H1 (cell line): Measurements from ENCODE around the gene TFR2. TPM values are rescaled to one million over a fixed set of nuclear protein-coding genes. Genes with fewer than 3 reads are reported as not detected.

Source experiments
- CTCF ChIA-PET: fragments of 300-600 bp; sonication (Branson Sonifier 250); formaldehyde crosslinking; loops from one replicate; lab custom pipeline; 2021; ENCODE audit not compliant: partially characterized antibody; lab: Charles Lee
- POLR2A ChIA-PET: fragments of 300-600 bp; sonication (Branson Sonifier 250); formaldehyde crosslinking; loops from one replicate; lab custom pipeline; 2021; ENCODE audit warnings: inconsistent platforms; ENCODE audit not compliant: partially characterized antibody; lab: Charles Lee
- DNase-seq, 2 experiments: peaks; one replicate each; pipeline versions ENCODE4 v3.0.0 to v3.0.0-alpha.2; 2010 to 2022; ENCODE audit warnings: low spot score in 2 of 2, low read depth in 1 of 2, mixed read lengths in 1 of 2
- FAIRE-seq: peaks from 2 replicates; lab custom pipeline; 2011; peaks lifted over from hg19 to GRCh38; lab: Jason Lieb, UNC
- H2AFZ ChIP-seq: 2 replicates; pipeline ENCODE4 v1.8.1; 2012; ENCODE audit warnings: low read length, inconsistent platforms
- H2AK5ac ChIP-seq: 2 replicates; pipeline ENCODE4 v1.6.1; 2013; ENCODE audit warnings: low read depth, low read length
- H2BK120ac ChIP-seq: replicated peaks from 2 replicates; pipeline ENCODE3; 2013; ENCODE audit warnings: low read depth, low read length, inconsistent platforms
- H2BK12ac ChIP-seq: 2 replicates; pipeline ENCODE4 v1.6.1; 2013; ENCODE audit warnings: low read depth, low read length
- H2BK15ac ChIP-seq: 2 replicates; pipeline ENCODE4 v1.6.1; 2013; ENCODE audit warnings: low read length
- H2BK20ac ChIP-seq: 2 replicates; pipeline ENCODE4 v1.6.1; 2013; ENCODE audit warnings: low read length
- H2BK5ac ChIP-seq: 2 replicates; pipeline ENCODE4 v1.6.1; 2013; ENCODE audit warnings: low read depth, low read length
- H3K14ac ChIP-seq: 2 replicates; pipeline ENCODE4 v1.6.1; 2013; ENCODE audit warnings: inconsistent platforms; ENCODE audit not compliant: insufficient read length
- H3K18ac ChIP-seq: 2 replicates; pipeline ENCODE4 v1.6.1; 2013; ENCODE audit warnings: low read length; ENCODE audit errors: extremely low read depth
- H3K23ac ChIP-seq: 2 replicates; pipeline ENCODE4 v1.6.1; 2013; ENCODE audit warnings: inconsistent platforms; ENCODE audit not compliant: insufficient read length
- H3K23me2 ChIP-seq: 2 replicates; pipeline ENCODE4 v1.6.1; 2013; ENCODE audit warnings: low read depth, low read length
- H3K27ac ChIP-seq: 2 replicates; pipeline ENCODE4 v1.6.1; 2011; ENCODE audit warnings: low read depth, low read length, inconsistent platforms
- H3K27me3 ChIP-seq, 4 experiments: replicated peaks in 1 of 4; 1 replicate in 1 of 4; 2 replicates in 3 of 4; pipeline versions ENCODE4 v1.6.1 to v1.8.1; 2011 to 2013; ENCODE audit warnings: low read length in 3 of 4, mild to moderate bottlenecking in 3 of 4, inconsistent platforms in 2 of 4, mixed read lengths in 2 of 4, moderate library complexity in 1 of 4; ENCODE audit not compliant: control insufficient read depth in 3 of 4, insufficient read depth in 3 of 4; ENCODE audit errors: extremely low read depth in 1 of 4
- H3K36me3 ChIP-seq, 4 experiments: 2 replicates each; pipeline versions ENCODE4 v1.6.1 to v1.8.1; 2011 to 2013; ENCODE audit warnings: mild to moderate bottlenecking in 4 of 4, low read length in 3 of 4, moderate library complexity in 2 of 4, control low read depth in 1 of 4, inconsistent platforms in 1 of 4; ENCODE audit not compliant: insufficient read depth in 4 of 4, control insufficient read depth in 2 of 4
- H3K4ac ChIP-seq: replicated peaks from 2 replicates; pipeline ENCODE3; 2013; ENCODE audit warnings: low read length, low read depth, mixed read lengths, inconsistent platforms; ENCODE audit not compliant: insufficient read length
- H3K4me1 ChIP-seq, 4 experiments: replicated peaks in 1 of 4; 1 replicate in 1 of 4; 2 replicates in 3 of 4; pipeline versions ENCODE4 v1.6.1 to v1.8.1; 2011 to 2013; ENCODE audit warnings: low read length in 3 of 4, inconsistent platforms in 2 of 4, mixed read lengths in 1 of 4; ENCODE audit not compliant: insufficient read depth in 4 of 4, control insufficient read depth in 3 of 4
- H3K4me2 ChIP-seq, 2 experiments: 2 replicates each; pipeline versions ENCODE4 v1.6.1 to v1.8.1; 2011 to 2013; ENCODE audit warnings: low read depth in 2 of 2, low read length in 2 of 2, control low read depth in 1 of 2, inconsistent platforms in 1 of 2, mild to moderate bottlenecking in 1 of 2; ENCODE audit not compliant: insufficient read depth in 1 of 2
- H3K4me3 ChIP-seq, 4 experiments: fragments of 200-600, 300-600 bp in 1 of 4; sonication (generic), shearing (Covaris generic), sonication (Bioruptor Twin) in 1 of 4; 2 replicates each; pipeline versions ENCODE4 v1.5.1 to v1.8.1; 2011 to 2016; ENCODE audit warnings: low read length in 4 of 4, low read depth in 3 of 4, control low read depth in 2 of 4, inconsistent platforms in 2 of 4, mild to moderate bottlenecking in 2 of 4, mixed read lengths in 1 of 4, moderate library complexity in 1 of 4; ENCODE audit not compliant: insufficient read depth in 2 of 4; ENCODE audit errors: extremely low read depth in 1 of 4
- H3K56ac ChIP-seq: replicated peaks from 2 replicates; pipeline ENCODE3; 2013; ENCODE audit warnings: low read depth, mild to moderate bottlenecking, mixed read lengths, low read length, inconsistent platforms; ENCODE audit not compliant: insufficient read length
- H3K79me1 ChIP-seq: 2 replicates; pipeline ENCODE4 v1.6.1; 2013; ENCODE audit warnings: low read depth, low read length, control low read depth
- H3K79me2 ChIP-seq, 2 experiments: 2 replicates each; pipeline versions ENCODE4 v1.6.1 to v1.8.1; 2012 to 2013; ENCODE audit warnings: low read length in 2 of 2, mild to moderate bottlenecking in 2 of 2, inconsistent platforms in 1 of 2; ENCODE audit not compliant: insufficient read depth in 2 of 2, control insufficient read depth in 1 of 2
- H3K9ac ChIP-seq, 4 experiments: replicated peaks in 1 of 4; 1 replicate in 1 of 4; 2 replicates in 3 of 4; pipeline versions ENCODE4 v1.6.1 to v1.8.1; 2011 to 2013; ENCODE audit warnings: low read depth in 3 of 4, low read length in 3 of 4, control low read depth in 2 of 4, mild to moderate bottlenecking in 2 of 4, moderate library complexity in 2 of 4, inconsistent platforms in 1 of 4; ENCODE audit errors: extremely low read depth in 1 of 4
- H3K9me3 ChIP-seq, 2 experiments: 2 replicates each; pipeline versions ENCODE4 v1.6.1 to v1.8.1; 2012 to 2013; ENCODE audit warnings: mild to moderate bottlenecking in 2 of 2, moderate library complexity in 2 of 2, control low read depth in 1 of 2, inconsistent platforms in 1 of 2, low read depth in 1 of 2, low read length in 1 of 2, mixed read lengths in 1 of 2; ENCODE audit not compliant: insufficient read depth in 2 of 2
- H4K20me1 ChIP-seq, 2 experiments: replicated peaks in 1 of 2; 2 replicates each; pipeline versions ENCODE3 to v1.8.1; 2011 to 2013; ENCODE audit warnings: inconsistent platforms in 2 of 2, low read length in 2 of 2, mild to moderate bottlenecking in 1 of 2; ENCODE audit not compliant: insufficient read depth in 2 of 2, control insufficient read depth in 1 of 2
- H4K5ac ChIP-seq: 2 replicates; pipeline ENCODE4 v1.6.1; 2013; ENCODE audit warnings: low read length, low read depth, mixed read lengths, inconsistent platforms; ENCODE audit not compliant: insufficient read length
- H4K8ac ChIP-seq: 2 replicates; pipeline ENCODE4 v1.8.0; 2013; ENCODE audit warnings: mild to moderate bottlenecking, moderate library complexity, low read length, inconsistent platforms; ENCODE audit not compliant: insufficient read depth; ENCODE audit errors: extremely low read depth
- H4K91ac ChIP-seq: replicated peaks from 2 replicates; pipeline ENCODE3; 2013; ENCODE audit warnings: low read length, mixed read lengths, inconsistent platforms; ENCODE audit not compliant: insufficient read length
- BRCA1 ChIP-seq: IDR thresholded peaks from 2 replicates; pipeline ENCODE4 v1.6.1; 2012; ENCODE audit warnings: low read depth, low read length, improper control_type of control experiment
- CBX8 ChIP-seq: fragments of 300-800, 300-1000 bp; sonication (generic); IDR thresholded peaks from 2 replicates; pipeline ENCODE4 v1.7.1; 2016; ENCODE audit warnings: low read depth, low read length, borderline replicate concordance
- CHD2 ChIP-seq: IDR thresholded peaks from 2 replicates; pipeline ENCODE4 v1.6.1; 2012; ENCODE audit warnings: low read length, improper control_type of control experiment
- EZH2 ChIP-seq: fragments of 200-600 bp; sonication (generic); IDR thresholded peaks from 2 replicates; pipeline ENCODE4 v1.7.1; 2012; ENCODE audit warnings: low read depth, mild to moderate bottlenecking, moderate library complexity, low read length, inconsistent platforms; ENCODE audit not compliant: severe bottlenecking
- GABPA ChIP-seq: IDR thresholded peaks from 2 replicates; pipeline ENCODE4 v1.6.1; 2011; ENCODE audit warnings: mild to moderate bottlenecking, low read length, moderate library complexity, borderline replicate concordance; ENCODE audit not compliant: insufficient read depth
- HDAC2 ChIP-seq, 2 experiments: fragments of 300-600 bp in 1 of 2; sonication (generic) in 1 of 2; IDR thresholded peaks; 2 replicates each; pipeline ENCODE4 v1.6.1; 2011 to 2012; ENCODE audit warnings: low read depth in 2 of 2, low read length in 2 of 2, mild to moderate bottlenecking in 2 of 2, moderate library complexity in 2 of 2, borderline replicate concordance in 1 of 2, inconsistent platforms in 1 of 2
- NRF1 ChIP-seq: IDR thresholded peaks from 2 replicates; pipeline ENCODE4 v1.6.1; 2011; ENCODE audit warnings: mild to moderate bottlenecking, low read depth, low read length, improper control_type of control experiment
- SIN3A ChIP-seq, 2 experiments: IDR thresholded peaks in 1 of 2; conservative IDR thresholded peaks in 1 of 2; 2 replicates each; pipeline ENCODE4 v1.6.1; 2011 to 2012; ENCODE audit warnings: low read length in 2 of 2, improper control_type of control experiment in 1 of 2, low read depth in 1 of 2, mild to moderate bottlenecking in 1 of 2
- TCF12 ChIP-seq: IDR thresholded peaks from 2 replicates; pipeline ENCODE4 v1.6.1; 2011; ENCODE audit warnings: low read depth, mild to moderate bottlenecking, low read length
- YY1 ChIP-seq: IDR thresholded peaks from 2 replicates; pipeline ENCODE4 v1.6.1; 2011; ENCODE audit warnings: low read depth, mild to moderate bottlenecking, low read length
- ZNF274 ChIP-seq: IDR thresholded peaks from 2 replicates; pipeline ENCODE4 v1.7.0; 2012; ENCODE audit warnings: low read length, borderline replicate concordance; ENCODE audit errors: extremely low read depth
- WGBS, 2 experiments: shearing (Covaris generic) in 1 of 2; methylation state at CpG; one replicate each; pipeline versions ENCODE4 v1.1.6 to v1.1.7; 2013 to 2015; ENCODE audit warnings: low lambda C conversion rate in 2 of 2, mixed read lengths in 2 of 2, inconsistent platforms in 1 of 2, low coverage in 1 of 2, missing lambda C conversion rate in 1 of 2; ENCODE audit not compliant: insufficient replicate concordance in 2 of 2, insufficient coverage in 1 of 2, insufficient read length in 1 of 2; ENCODE audit errors: extremely low coverage in 1 of 2, missing lambda C conversion rate in 1 of 2; 5-methylcytosine and 5-hydroxymethylcytosine counted together
- polyA plus RNA-seq, 7 experiments: library from polyadenylated mRNA; depleted of rRNA in 3 of 7; stranded (reverse) in 5 of 7; unstranded in 2 of 7; fragments of >200 nt in 5 of 7; fragments of 200-250 nt in 2 of 7; gene quantifications; 1 replicate in 5 of 7; 2 replicates in 1 of 7; 4 replicates in 1 of 7; pipeline versions ENCODE4 v1.2.1 to v1.2.3, GENCODE V29; 2011 to 2013; ENCODE audit warnings: missing spikeins in 2 of 7, mixed read lengths in 2 of 7
- total RNA-seq: library from RNA; stranded (reverse); fragmentation: NEBNext Ultra II Directional; extraction: Animal tissue kit (Norgen Biotek cat#: 25700); gene quantifications from 2 replicates; pipeline ENCODE4 v1.2.1, GENCODE V29; 2021

Gene TFR2
- total and polyA plus RNA-seq, 2 of the 8 experiments (the other 6 are each of a cell fraction or from before 2014, with no cell fraction given): 4.6 to 5.7 TPM

DNA sequence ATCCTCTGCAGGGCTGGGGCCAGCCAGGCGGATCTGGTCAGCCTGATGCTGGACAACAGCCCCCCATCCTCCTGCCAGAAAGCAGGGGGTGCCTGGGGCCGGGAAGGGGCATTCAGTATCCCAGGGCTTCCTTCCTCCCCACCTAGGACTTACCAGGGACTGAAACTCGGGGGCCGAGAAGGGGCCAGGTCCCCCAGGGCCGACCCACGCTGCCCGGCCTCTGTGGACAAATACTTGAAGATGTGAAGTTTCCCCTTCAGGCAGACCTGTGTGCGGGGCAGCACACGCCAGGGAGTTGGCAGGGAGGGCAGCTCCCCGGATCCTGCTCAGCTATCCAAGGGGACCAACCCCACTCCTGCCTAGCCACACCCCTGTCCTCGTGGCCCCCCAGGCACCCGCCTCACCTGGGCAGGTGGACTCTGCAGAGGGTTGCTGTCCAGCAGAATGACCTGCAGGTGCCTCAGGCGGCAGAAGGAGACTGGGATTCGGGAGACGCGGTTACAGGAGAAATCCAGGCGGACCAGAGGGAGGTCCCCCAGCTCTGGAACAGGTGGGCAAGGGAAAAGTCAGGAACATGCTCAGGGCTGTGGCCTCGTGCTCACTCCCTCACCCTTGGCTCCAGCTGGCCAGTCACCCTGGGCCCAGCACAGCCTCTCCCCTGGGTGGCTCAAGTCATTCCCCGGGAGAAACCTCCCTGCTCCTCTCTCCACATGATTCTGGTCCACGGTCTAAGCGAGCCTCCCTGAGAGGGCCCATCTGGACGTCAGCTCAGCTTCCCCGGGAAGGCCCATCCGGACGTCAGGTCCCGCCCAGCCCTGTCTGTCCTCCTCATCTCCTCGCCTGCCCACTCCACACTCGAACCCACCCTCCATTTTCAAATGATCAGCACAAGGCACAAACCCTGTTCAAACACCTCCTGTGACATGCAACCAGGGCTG is 62.8 kb downstream of the TFR2 start:
- POLR2A ChIA-PET: interaction anchor here (0.6 to 1.2 kb wide), 4 partner anchors 11 to 581 kb away, joined by 3 read pairs; no protein-coding TSS in a partner anchor
- no peak overlapping the region for H2AFZ ChIP-seq
- CTCF ChIA-PET: interaction anchor here (0.6 to 3.8 kb wide), 9 partner anchors 8 to 146 kb away, joined by 3 to 16 read pairs (median 5); partner anchors contain the start of genes FBXO24, LRCH4 and MOSPD3
- TF ChIP-seq HDAC2 (IDR thresholded peaks at IDR 0.05; ENCODE audit: borderline replicate concordance in 1 of 2, low read depth in 2 of 2, low read length in 2 of 2): no peak
- no peak for TF ChIP-seq CHD2
- no peak for TF ChIP-seq BRCA1
- TF ChIP-seq ZNF274: no peak
- no peak for TF ChIP-seq GABPA
- no peak for TF ChIP-seq TCF12
- no peak for TF ChIP-seq EZH2
- no peak for TF ChIP-seq SIN3A (conservative IDR thresholded peaks at IDR 0.05 in 1 of 2, IDR thresholded peaks at IDR 0.05 in 1 of 2; ENCODE audit: low read depth in 1 of 2, low read length in 2 of 2)
- no peak for TF ChIP-seq YY1
- no peak for TF ChIP-seq NRF1
- no peak for TF ChIP-seq CBX8

More for the DNA sequence above, 62.8 kb downstream of the TFR2 start:
- H2BK5ac ChIP-seq: no peak overlapping the region
- DNase-seq: no peak
- H3K4ac ChIP-seq: no peak overlapping the region
- no peak overlapping the region for H2BK12ac ChIP-seq
- FAIRE-seq: no peak
- H2AK5ac ChIP-seq: no peak overlapping the region
- no peak overlapping the region for H3K4me3 ChIP-seq
- no peak overlapping the region for H3K23ac ChIP-seq
- peaks cover 0 to 9% (median 3%) of the 10 kb centered on the region in 4 experiments; a peak in 6 of 7 replicates for H3K4me1 ChIP-seq
- H4K8ac ChIP-seq: no peak overlapping the region
- no peak overlapping the region for H3K18ac ChIP-seq
- H3K14ac ChIP-seq: no peak overlapping the region
- peaks cover 7% of the 10 kb centered on the region for H3K23me2 ChIP-seq
- H4K5ac ChIP-seq: no peak overlapping the region
- peaks cover 7% of the 10 kb centered on the region for H3K79me1 ChIP-seq
- no peak overlapping the region for H3K56ac ChIP-seq
- H2BK120ac ChIP-seq: no peak overlapping the region
- no peak overlapping the region for H3K4me2 ChIP-seq
- peaks cover 2 to 19% of the 10 kb centered on the region in 2 experiments for H4K20me1 ChIP-seq
- H3K79me2 ChIP-seq: peaks cover 0 to 4% of the 10 kb centered on the region in 2 experiments; a peak in 1 of 4 replicates
- peaks cover 15 to 41% (median 37%) of the 10 kb centered on the region in 4 experiments for H3K36me3 ChIP-seq
- H3K9ac ChIP-seq: no peak overlapping the region
- 92% methylated on average over 27 of the region's 28 CpGs; no CpG with 5 or more reads in 1 of the 2 experiments for WGBS, 2 experiments
- H3K27ac ChIP-seq: no peak overlapping the region
- no peak overlapping the region for H4K91ac ChIP-seq
- peaks cover 0 to 2% (median 0%) of the 10 kb centered on the region in 4 experiments; a peak in 1 of 7 replicates for H3K27me3 ChIP-seq
- H2BK15ac ChIP-seq: no peak overlapping the region
- no peak overlapping the region for H2BK20ac ChIP-seq
- H3K9me3 ChIP-seq: no peaks in the 10 kb centered on the region
